GM21528 (cell line): ENCODE measurements around the gene SNAPC3.
A peak's percentile ranks its signal among the peaks of the same experiment; 100 is the strongest.
"Not testable (repeated sequence)": the region's sequence is repeated elsewhere in the genome, so short reads cannot be mapped to it uniquely, and the experiment has no call there.

Source experiments
- ATAC-seq: cut with Tn5 transposase; IDR thresholded peaks from one replicate; pipeline ENCODE4 v1.9.1; 2021; ENCODE audit warnings: mild to moderate bottlenecking, moderate library complexity; ENCODE audit not compliant: unreplicated experiment, low FRiP score

Gene SNAPC3

GRCh38 chr9:15421990-15422371 lies 695 bp upstream of the SNAPC3 start:
- ATAC-seq = no peak

- ATAC-seq = peak; percentile 19
Measured at GRCh38 chr9:15423231-15423985, 732 bp downstream of the SNAPC3 start.

- ATAC-seq = peak; percentile 45
Measured at GRCh38 chr9:15426019-15426418, 3.3 kb downstream of the SNAPC3 start.

DNA sequence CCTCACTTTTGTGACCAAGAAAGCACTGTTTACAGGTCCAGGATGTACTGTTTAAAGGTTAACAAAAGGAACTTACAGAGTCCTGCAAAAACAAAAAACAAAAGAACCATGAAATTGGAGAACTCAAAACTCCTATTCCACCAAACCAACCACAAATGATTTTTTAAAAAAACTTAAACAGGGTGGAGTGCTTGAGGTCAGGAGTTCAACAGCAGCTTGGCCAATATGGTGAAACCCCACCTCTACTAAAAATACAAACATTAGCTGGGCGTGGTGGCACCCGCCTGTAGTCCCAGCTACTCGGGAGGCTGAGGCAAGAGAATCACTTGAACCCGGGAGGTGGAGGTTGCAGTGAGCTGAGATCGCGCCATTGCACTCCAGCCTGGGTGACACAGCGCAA lies 5.0 kb downstream of the SNAPC3 start:
- ATAC-seq = not testable (repeated sequence)

GRCh38 chr9:15430920-15431844 lies 8.5 kb downstream of the SNAPC3 start:
- no peak for ATAC-seq

DNA sequence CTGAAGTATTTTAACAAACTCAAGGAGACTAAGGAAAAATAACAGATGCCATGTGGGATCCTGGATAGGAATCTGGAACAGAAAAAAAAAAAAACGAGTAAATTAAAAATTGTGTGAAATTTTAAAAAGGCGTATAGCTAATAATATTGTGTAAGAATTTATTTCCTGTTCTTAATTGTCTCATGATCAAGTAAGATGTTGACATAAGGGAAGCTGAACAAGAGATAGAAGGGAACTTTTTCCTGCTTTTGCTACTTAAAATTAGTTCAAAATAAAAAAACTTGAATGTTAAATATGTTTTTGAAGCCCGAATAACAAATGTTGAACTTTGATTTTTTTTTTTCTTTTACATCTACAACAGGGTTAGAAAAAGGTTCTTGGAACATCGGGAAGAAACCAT lies 10.5 kb downstream of the SNAPC3 start:
- ATAC-seq = no peak

GRCh38 chr9:15433661-15434060 lies 11.0 kb downstream of the SNAPC3 start:
- ATAC-seq = peak; percentile 55

- ATAC-seq = no peak
Measured at GRCh38 chr9:15438891-15439290, 16.2 kb downstream of the SNAPC3 start.

DNA sequence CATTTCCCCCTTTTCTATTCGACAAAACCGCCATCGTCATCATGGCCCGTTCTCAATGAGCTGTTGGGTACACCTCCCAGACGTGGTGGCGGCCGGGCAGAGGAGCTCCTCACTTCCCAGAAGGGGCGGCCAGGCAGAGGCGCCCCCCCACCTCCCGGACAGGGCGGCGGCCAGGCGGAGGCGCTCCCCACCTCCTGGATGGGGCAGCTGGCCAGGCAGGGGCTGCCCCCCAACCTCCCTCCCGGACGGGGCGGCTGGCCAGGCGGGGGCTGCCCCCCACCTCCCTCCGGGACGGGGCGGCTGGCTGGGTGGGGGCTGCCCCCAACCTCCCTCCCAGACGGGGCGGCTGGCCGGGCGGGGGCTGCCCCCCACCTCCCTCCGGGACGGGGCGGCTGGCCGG lies 19.2 kb downstream of the SNAPC3 start:
- ATAC-seq = not testable (repeated sequence)

DNA sequence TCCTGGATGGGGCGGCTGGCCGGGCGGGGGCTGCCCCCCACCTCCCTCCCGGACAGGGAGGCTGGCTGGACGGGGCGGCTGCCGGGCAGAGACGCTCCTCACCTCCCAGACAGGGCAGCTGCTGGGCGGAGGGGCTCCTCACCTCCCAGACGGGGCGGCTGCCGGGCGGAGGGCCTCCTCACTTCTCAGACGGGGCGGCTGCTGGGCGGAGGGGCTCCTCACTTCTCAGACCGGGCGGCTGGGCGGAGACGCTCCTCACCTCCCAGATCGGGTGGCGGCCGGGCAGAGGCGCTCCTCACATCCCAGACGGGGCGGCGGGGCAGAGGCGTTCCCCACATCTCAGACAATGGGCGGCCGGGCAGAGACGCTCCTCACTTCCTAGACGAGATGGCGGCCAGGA lies 19.6 kb downstream of the SNAPC3 start:
- not testable (repeated sequence) for ATAC-seq

GRCh38 chr9:15444141-15444540 lies 21.5 kb downstream of the SNAPC3 start:
- ATAC-seq = no peak

GRCh38 chr9:15453956-15454355 lies 31.3 kb downstream of the SNAPC3 start:
- no peak for ATAC-seq

- ATAC-seq = no peak
Measured at GRCh38 chr9:15461056-15461455, 38.4 kb downstream of the SNAPC3 start.

- ATAC-seq = no peak
Measured at GRCh38 chr9:15461601-15462000, 38.9 kb downstream of the SNAPC3 start.

GRCh38 chr9:15468145-15468544 lies 45.5 kb downstream of the SNAPC3 start:
- ATAC-seq = no peak

- ATAC-seq = no peak
Measured at GRCh38 chr9:15469406-15469805, 46.7 kb downstream of the SNAPC3 start.

GRCh38 chr9:15469862-15470261 lies 47.2 kb downstream of the SNAPC3 start:
- ATAC-seq = no peak

DNA sequence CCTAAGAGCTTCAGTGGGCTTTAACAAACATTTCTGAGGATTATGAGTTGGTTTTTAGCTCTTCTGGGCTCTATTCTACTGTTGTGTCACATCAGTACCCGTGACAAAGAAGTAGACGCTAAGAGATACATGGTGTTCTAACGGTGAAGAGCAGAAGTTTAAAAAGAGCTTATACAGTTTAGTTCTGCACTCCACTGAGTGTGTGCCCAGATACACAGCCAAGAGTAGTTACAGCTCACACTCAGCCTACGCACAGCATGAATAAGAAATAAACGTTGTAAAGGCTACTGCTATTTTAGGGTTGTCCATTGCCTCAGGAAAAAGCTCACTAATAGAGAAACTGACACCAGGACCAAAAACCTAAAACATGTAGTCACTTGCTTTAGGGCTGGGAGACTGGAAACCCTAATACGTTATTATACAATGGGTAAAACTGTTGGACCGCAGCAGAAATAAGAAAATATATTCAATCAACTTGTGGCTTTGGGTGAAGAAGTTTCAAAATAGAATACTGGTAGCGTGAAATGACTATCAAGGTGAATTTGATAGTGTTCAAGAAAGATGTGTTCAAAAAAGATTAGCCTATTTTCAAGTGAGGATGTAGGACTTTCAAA lies 53.4 kb downstream of the SNAPC3 start:
- no peak for ATAC-seq

GRCh38 chr9:15480028-15480427 lies 57.4 kb downstream of the SNAPC3 start:
- ATAC-seq = no peak

GRCh38 chr9:15482146-15482545 lies 59.5 kb downstream of the SNAPC3 start:
- no peak for ATAC-seq

DNA sequence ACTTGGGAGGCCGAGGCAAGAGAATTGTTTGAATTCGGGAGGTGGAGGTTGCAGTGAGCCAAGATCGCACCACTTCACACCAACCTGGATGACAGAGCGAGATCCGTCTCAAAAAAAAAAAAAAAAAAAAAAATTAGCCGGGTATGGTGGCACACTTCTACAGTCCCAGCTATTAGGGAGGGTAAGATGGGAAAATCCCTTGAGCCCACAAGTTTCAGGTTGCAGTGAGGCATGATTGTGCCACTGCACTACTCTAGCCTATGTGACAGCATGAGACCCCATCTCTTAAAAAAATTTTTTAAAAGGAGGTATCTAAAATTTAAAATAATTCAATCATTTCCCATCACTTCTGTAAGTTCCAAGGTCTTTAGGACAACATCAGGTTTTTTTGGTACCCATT lies 62.1 kb downstream of the SNAPC3 start:
- no peak for ATAC-seq
